ENCODE results near the gene TVP23C.

Gene TVP23C

GRCh38 chr17:15498107-15498506, 65.2 kb downstream of the TVP23C start:
- no peak for DNase-seq (ENCODE audit: low spot score)
- ChIA-PET POLR2A (ENCODE audit: low non-redundant PET) (no interaction called here), CTCF (no interaction called here)
- no peak for TF ChIP-seq CTCF (conservative IDR thresholded peaks at IDR 0.05; ENCODE audit: low read depth)
- H3K27ac ChIP-seq = no peak overlapping the region

- no peak for TF ChIP-seq CTCF (conservative IDR thresholded peaks at IDR 0.05; ENCODE audit: low read depth)
- H3K27ac ChIP-seq = no peak overlapping the region
- CTCF ChIA-PET = interaction anchor here (0.7 kb wide), 1 partner anchor 86 kb away, joined by 3 read pairs; no protein-coding TSS in a partner anchor
- DNase-seq (ENCODE audit: low spot score) = no peak
- POLR2A ChIA-PET (ENCODE audit: low non-redundant PET) = no interaction called here
Measured at GRCh38 chr17:15496735-15497670, 66.3 kb downstream of the TVP23C start.

- POLR2A ChIA-PET (ENCODE audit: low non-redundant PET) = no interaction called here
- TF ChIP-seq CTCF (conservative IDR thresholded peaks at IDR 0.05; ENCODE audit: low read depth) = no peak
- CTCF ChIA-PET = interaction anchor here (1.0 kb wide), 1 partner anchor 8 kb away, joined by 4 read pairs; no protein-coding TSS in a partner anchor
- no peak overlapping the region for H3K27ac ChIP-seq
- DNase-seq (ENCODE audit: low spot score) = no peak
Measured at GRCh38 chr17:15494821-15495220, 68.5 kb downstream of the TVP23C start.

GRCh38 chr17:15493693-15494035, 69.6 kb downstream of the TVP23C start:
- ChIA-PET POLR2A (ENCODE audit: low non-redundant PET) (no interaction called here), CTCF (no interaction called here)
- no peak for TF ChIP-seq CTCF (conservative IDR thresholded peaks at IDR 0.05; ENCODE audit: low read depth)
- no peak overlapping the region for H3K27ac ChIP-seq
- DNase-seq (ENCODE audit: low spot score) = no peak

- DNase-seq (ENCODE audit: low spot score) = no peak
- H3K27ac ChIP-seq = no peak overlapping the region
- CTCF ChIA-PET = no interaction called here
- POLR2A ChIA-PET (ENCODE audit: low non-redundant PET) = no interaction called here
- TF ChIP-seq CTCF (conservative IDR thresholded peaks at IDR 0.05; ENCODE audit: low read depth) = no peak
Measured at GRCh38 chr17:15492791-15493692, 70.2 kb downstream of the TVP23C start.

GRCh38 chr17:15492186-15492585, 71.1 kb downstream of the TVP23C start:
- DNase-seq (ENCODE audit: low spot score) = no peak
- TF ChIP-seq CTCF (conservative IDR thresholded peaks at IDR 0.05; ENCODE audit: low read depth) = no peak
- CTCF ChIA-PET = interaction anchor here (0.5 kb wide), 1 partner anchor 25 kb away, joined by 3 read pairs; no protein-coding TSS in a partner anchor
- H3K27ac ChIP-seq = no peak overlapping the region
- POLR2A ChIA-PET (ENCODE audit: low non-redundant PET) = no interaction called here

Data from RWPE1 (cell line).